Bronchial epithelial cell (primary cell): ENCODE results near the gene SPECC1. TPM values are rescaled to one million over a fixed set of nuclear protein-coding genes. Genes with fewer than 3 reads are reported as not detected.

ENCODE experiments used
- DNase-seq: peaks from one replicate; pipeline ENCODE4 v3.0.0-alpha.2; 2010; ENCODE audit warnings: low read depth
- FAIRE-seq: peaks from 2 replicates; lab custom pipeline; 2011; peaks lifted over from hg19 to GRCh38; lab: Jason Lieb, UNC
- H3K27me3 ChIP-seq: 2 replicates; pipeline ENCODE4 v1.5.1; 2011; ENCODE audit warnings: low read length; ENCODE audit not compliant: control insufficient read depth, insufficient read depth
- H3K36me3 ChIP-seq: 2 replicates; pipeline ENCODE4 v1.5.1; 2011; ENCODE audit warnings: low read length; ENCODE audit not compliant: control insufficient read depth, insufficient read depth
- H3K4me3 ChIP-seq: 2 replicates; pipeline ENCODE4 v1.5.1; 2011; ENCODE audit warnings: mild to moderate bottlenecking, low read depth, low read length, control low read depth
- total RNA-seq: library from RNA; depleted of rRNA; stranded (reverse); fragments of >200 nt; gene quantifications from 2 replicates; pipeline ENCODE4 v1.2.1, GENCODE V29; 2014
- TF ChIP-seq, protein P1 (sequence below): IDR thresholded peaks from 2 replicates; pipeline ENCODE4 v1.5.1; 2011; ENCODE audit warnings: mild to moderate bottlenecking, moderate library complexity, low read length, control low read depth, inconsistent platforms; ENCODE audit not compliant: insufficient read depth, severe bottlenecking

Gene SPECC1
- total RNA-seq, 1 donor from 2014 or later: 57.1 TPM

DNA sequence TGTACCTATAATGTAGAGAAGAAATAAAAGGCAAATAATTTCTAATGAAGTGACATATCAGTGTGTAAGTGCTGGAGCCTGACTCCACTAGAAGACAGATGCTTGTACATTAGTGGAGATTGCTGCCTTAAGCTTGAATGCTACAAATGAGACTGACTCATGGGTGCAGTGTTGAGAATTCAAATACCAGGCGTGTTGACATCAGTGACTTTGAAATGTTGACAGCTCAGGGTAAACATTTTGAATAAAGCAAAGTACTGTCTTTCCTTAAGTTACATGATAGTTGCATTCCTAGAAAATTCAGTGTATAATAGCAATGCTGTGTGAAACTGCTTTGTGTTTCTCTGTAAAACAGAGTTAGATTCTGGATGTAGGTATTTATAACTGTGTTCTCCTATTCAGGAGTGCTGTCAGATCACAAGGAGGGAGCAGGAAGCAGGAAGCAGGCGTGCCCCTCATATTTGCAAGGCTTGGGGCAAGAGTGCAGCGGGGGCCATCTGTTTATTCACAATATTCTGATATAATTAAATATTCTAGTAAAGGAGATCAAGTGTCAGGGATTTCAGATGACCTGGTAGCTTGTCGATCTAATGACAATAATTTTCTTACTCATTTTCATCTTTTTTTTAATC, 119.0 kb downstream of the SPECC1 start:
- TF ChIP-seq, protein P1, sequence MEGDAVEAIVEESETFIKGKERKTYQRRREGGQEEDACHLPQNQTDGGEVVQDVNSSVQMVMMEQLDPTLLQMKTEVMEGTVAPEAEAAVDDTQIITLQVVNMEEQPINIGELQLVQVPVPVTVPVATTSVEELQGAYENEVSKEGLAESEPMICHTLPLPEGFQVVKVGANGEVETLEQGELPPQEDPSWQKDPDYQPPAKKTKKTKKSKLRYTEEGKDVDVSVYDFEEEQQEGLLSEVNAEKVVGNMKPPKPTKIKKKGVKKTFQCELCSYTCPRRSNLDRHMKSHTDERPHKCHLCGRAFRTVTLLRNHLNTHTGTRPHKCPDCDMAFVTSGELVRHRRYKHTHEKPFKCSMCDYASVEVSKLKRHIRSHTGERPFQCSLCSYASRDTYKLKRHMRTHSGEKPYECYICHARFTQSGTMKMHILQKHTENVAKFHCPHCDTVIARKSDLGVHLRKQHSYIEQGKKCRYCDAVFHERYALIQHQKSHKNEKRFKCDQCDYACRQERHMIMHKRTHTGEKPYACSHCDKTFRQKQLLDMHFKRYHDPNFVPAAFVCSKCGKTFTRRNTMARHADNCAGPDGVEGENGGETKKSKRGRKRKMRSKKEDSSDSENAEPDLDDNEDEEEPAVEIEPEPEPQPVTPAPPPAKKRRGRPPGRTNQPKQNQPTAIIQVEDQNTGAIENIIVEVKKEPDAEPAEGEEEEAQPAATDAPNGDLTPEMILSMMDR: no peak
- Histone ChIP-seq H3K27me3 (peaks cover under 1% of the 10 kb centered on the region), H3K36me3 (no peaks in the 10 kb centered on the region), H3K4me3 (no peak overlapping the region)
- DNase-seq (peak; percentile 62), FAIRE-seq (no peak)

GRCh38 chr17:20133517-20133916, 124.4 kb downstream of the SPECC1 start:
- DNase-seq: no peak
- Histone ChIP-seq H3K27me3 (no peaks in the 10 kb centered on the region), H3K4me3 (no peak overlapping the region), H3K36me3 (no peaks in the 10 kb centered on the region)
- TF ChIP-seq, protein P1: no peak
- no peak for FAIRE-seq

- FAIRE-seq: no peak
- TF ChIP-seq, protein P1: no peak
Measured at GRCh38 chr17:20141198-20141972, 132.2 kb downstream of the SPECC1 start.

GRCh38 chr17:20142268-20142667, 133.1 kb downstream of the SPECC1 start:
- Histone ChIP-seq H3K36me3 (no peaks in the 10 kb centered on the region), H3K4me3 (no peak overlapping the region), H3K27me3 (no peaks in the 10 kb centered on the region)
- TF ChIP-seq, protein P1: no peak
- FAIRE-seq: no peak
- DNase-seq: peak; percentile 52

More at GRCh38 chr17:20141198-20141972, 132.2 kb downstream of the SPECC1 start:
- DNase-seq: no peak
- no peaks in the 10 kb centered on the region for H3K27me3 ChIP-seq
- H3K36me3 ChIP-seq: no peaks in the 10 kb centered on the region
- no peak overlapping the region for H3K4me3 ChIP-seq

GRCh38 chr17:20143740-20144139, 134.6 kb downstream of the SPECC1 start:
- FAIRE-seq (no peak), DNase-seq (no peak)
- no peaks in the 10 kb centered on the region for H3K36me3 ChIP-seq
- TF ChIP-seq, protein P1: no peak
- H3K27me3 ChIP-seq: no peaks in the 10 kb centered on the region
- no peak overlapping the region for H3K4me3 ChIP-seq
